TTC549 (cell line): ENCODE measurements around the gene ALOX12B.
A peak's percentile ranks its signal among the peaks of the same experiment; 100 is the strongest.
"Not testable (repeated sequence)": the region's sequence is repeated elsewhere in the genome, so short reads cannot be mapped to it uniquely, and the experiment has no call there.

Source experiments
- FAIRE-seq: peaks from 2 replicates; lab custom pipeline; 2012; peaks lifted over from hg19 to GRCh38; lab: Jason Lieb, UNC

The ALOX12B gene

GRCh38 chr17:8063761-8064534 lies 23.6 kb downstream of the ALOX12B start:
- no peak for FAIRE-seq

GRCh38 chr17:8062807-8063483 lies 24.6 kb downstream of the ALOX12B start:
- no peak for FAIRE-seq

GRCh38 chr17:8062435-8062806 lies 25.1 kb downstream of the ALOX12B start:
- no peak for FAIRE-seq

- not testable (repeated sequence) for FAIRE-seq
These were observed 25.7 kb downstream of the ALOX12B start for GRCh38 chr17:8061851-8062250.

GRCh38 chr17:8060274-8060673 lies 27.2 kb downstream of the ALOX12B start:
- peak; percentile 87 for FAIRE-seq

GRCh38 chr17:8059131-8059530 lies 28.4 kb downstream of the ALOX12B start:
- no peak for FAIRE-seq

GRCh38 chr17:8057691-8058114 lies 29.8 kb downstream of the ALOX12B start:
- FAIRE-seq: peak; percentile 87

- no peak for FAIRE-seq
These were observed 30.4 kb downstream of the ALOX12B start for GRCh38 chr17:8056976-8057625.

- no peak for FAIRE-seq
These were observed 31.1 kb downstream of the ALOX12B start for GRCh38 chr17:8056232-8056975.

GRCh38 chr17:8055851-8056231 lies 31.7 kb downstream of the ALOX12B start:
- no peak for FAIRE-seq

- FAIRE-seq: no peak
These were observed 33.9 kb downstream of the ALOX12B start for GRCh38 chr17:8053600-8053999.

- FAIRE-seq: no peak
These were observed 35.0 kb downstream of the ALOX12B start for GRCh38 chr17:8052256-8053252.

- no peak for FAIRE-seq
These were observed 35.7 kb downstream of the ALOX12B start for GRCh38 chr17:8051831-8052230.

GRCh38 chr17:8048736-8049135 lies 38.8 kb downstream of the ALOX12B start:
- no peak for FAIRE-seq

- no peak for FAIRE-seq
These were observed 39.3 kb downstream of the ALOX12B start for GRCh38 chr17:8048236-8048635.

- no peak for FAIRE-seq
These were observed 39.8 kb downstream of the ALOX12B start for GRCh38 chr17:8047769-8048110.

GRCh38 chr17:8046929-8047768 lies 40.4 kb downstream of the ALOX12B start:
- no peak for FAIRE-seq

GRCh38 chr17:8046306-8046928 lies 41.1 kb downstream of the ALOX12B start:
- FAIRE-seq: no peak

- no peak for FAIRE-seq
These were observed 42.4 kb downstream of the ALOX12B start for GRCh38 chr17:8044819-8045810.
